H1 (cell line): Measurements from ENCODE around the gene DLG5. TPM values are rescaled to one million over a fixed set of nuclear protein-coding genes. Genes with fewer than 3 reads are reported as not detected.

Source experiments
- CTBP2 ChIP-seq: IDR thresholded peaks from 2 replicates; pipeline ENCODE4 v1.7.0; 2011; ENCODE audit warnings: borderline replicate concordance, mild to moderate bottlenecking, moderate library complexity, mixed read lengths, low read length; ENCODE audit not compliant: insufficient read depth, insufficient read length
- polyA plus RNA-seq, 7 experiments: library from polyadenylated mRNA; depleted of rRNA in 3 of 7; stranded (reverse) in 5 of 7; unstranded in 2 of 7; fragments of >200 nt in 5 of 7; fragments of 200-250 nt in 2 of 7; gene quantifications; 1 replicate in 5 of 7; 2 replicates in 1 of 7; 4 replicates in 1 of 7; pipeline versions ENCODE4 v1.2.1 to v1.2.3, GENCODE V29; 2011 to 2013; ENCODE audit warnings: missing spikeins in 2 of 7, mixed read lengths in 2 of 7
- total RNA-seq: library from RNA; stranded (reverse); fragmentation: NEBNext Ultra II Directional; extraction: Animal tissue kit (Norgen Biotek cat#: 25700); gene quantifications from 2 replicates; pipeline ENCODE4 v1.2.1, GENCODE V29; 2021
- TF ChIP-seq, protein P1 (sequence below), 3 experiments: IDR thresholded peaks; 1 replicate in 2 of 3; 2 replicates in 1 of 3; pipeline versions ENCODE4 v1.5.1 to v1.6.1; 2011; ENCODE audit warnings: low read length in 3 of 3, mild to moderate bottlenecking in 3 of 3, inconsistent platforms in 2 of 3, low read depth in 1 of 3, moderate library complexity in 1 of 3; ENCODE audit not compliant: insufficient read depth in 1 of 3; ENCODE audit errors: control extremely low read depth in 1 of 3

The DLG5 gene
- total and polyA plus RNA-seq, 2 of the 8 experiments (the other 6 are each of a cell fraction or from before 2014, with no cell fraction given) = 15.6 to 71.4 TPM

DNA sequence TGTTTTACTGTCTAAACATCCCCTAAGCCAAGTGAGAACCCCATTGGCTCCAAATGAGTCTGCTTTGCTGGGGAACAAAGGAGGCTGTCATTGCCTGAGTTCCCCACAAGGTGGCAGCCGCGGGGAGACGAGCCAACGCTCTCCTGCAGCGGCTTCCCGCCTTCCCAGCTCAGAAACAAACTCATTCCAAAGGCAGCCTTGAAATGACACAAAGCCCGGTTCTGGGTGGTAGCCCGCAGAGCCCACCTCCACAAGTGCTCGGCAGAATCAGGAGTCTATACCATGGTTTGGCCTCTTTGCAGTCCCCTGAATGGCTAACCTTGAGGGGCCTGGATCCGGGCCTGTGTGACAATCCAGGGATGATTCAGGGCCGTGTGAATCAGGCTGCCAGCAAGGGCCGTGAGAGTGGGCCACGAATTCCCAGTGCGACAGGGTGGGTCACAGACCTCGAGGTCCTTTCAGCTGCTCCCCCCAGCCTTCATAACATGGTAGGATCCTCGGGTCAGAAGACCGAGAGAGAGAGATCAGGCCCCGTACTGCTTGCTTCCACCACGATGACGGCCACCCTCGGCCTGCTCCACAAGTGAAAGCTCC, 79.7 kb downstream of the DLG5 start (continued):
- TF ChIP-seq, protein P1, sequence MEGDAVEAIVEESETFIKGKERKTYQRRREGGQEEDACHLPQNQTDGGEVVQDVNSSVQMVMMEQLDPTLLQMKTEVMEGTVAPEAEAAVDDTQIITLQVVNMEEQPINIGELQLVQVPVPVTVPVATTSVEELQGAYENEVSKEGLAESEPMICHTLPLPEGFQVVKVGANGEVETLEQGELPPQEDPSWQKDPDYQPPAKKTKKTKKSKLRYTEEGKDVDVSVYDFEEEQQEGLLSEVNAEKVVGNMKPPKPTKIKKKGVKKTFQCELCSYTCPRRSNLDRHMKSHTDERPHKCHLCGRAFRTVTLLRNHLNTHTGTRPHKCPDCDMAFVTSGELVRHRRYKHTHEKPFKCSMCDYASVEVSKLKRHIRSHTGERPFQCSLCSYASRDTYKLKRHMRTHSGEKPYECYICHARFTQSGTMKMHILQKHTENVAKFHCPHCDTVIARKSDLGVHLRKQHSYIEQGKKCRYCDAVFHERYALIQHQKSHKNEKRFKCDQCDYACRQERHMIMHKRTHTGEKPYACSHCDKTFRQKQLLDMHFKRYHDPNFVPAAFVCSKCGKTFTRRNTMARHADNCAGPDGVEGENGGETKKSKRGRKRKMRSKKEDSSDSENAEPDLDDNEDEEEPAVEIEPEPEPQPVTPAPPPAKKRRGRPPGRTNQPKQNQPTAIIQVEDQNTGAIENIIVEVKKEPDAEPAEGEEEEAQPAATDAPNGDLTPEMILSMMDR (IDR thresholded peaks at IDR 0.05; ENCODE audit: control extremely low read depth in 1 of 3, insufficient read depth in 1 of 3, low read depth in 1 of 3, low read length in 3 of 3) = peak; percentile 87 to 91 (median 91)
- TF ChIP-seq CTBP2 = no peak
